PC-9 (cell line): ENCODE data around the gene INTS3. TPM values are rescaled to one million over a fixed set of nuclear protein-coding genes. Genes with fewer than 3 reads are reported as not detected.
A peak's percentile ranks its signal among the peaks of the same experiment; 100 is the strongest.

Experiments used
- BruUV-seq: library from RNA; stranded (reverse); fragments of 400-500 nt; replicated peaks from 2 replicates; lab custom pipeline; 2021; lab: Mats Ljungman, UMichigan
- CTCF ChIA-PET: fragments of 300-600 bp; sonication (Branson Sonifier 250); formaldehyde crosslinking; loops from one replicate; lab custom pipeline; 2022; ENCODE audit warnings: antibody characterized with exemption; lab: Charles Lee
- POLR2A ChIA-PET: fragments of 300-600 bp; sonication (Branson Sonifier 250); formaldehyde crosslinking; loops from one replicate; lab custom pipeline; 2022; ENCODE audit warnings: antibody characterized with exemption; ENCODE audit not compliant: unreplicated experiment; lab: Charles Lee
- DNase-seq, 2 experiments: peaks; one replicate each; pipeline versions ENCODE4 v3.0.0 to v3.0.0-alpha.2; 2015 to 2022; ENCODE audit warnings: mixed read lengths in 1 of 2
- H2AFZ ChIP-seq: fragments of 200-600 bp; sonication (generic); 2 replicates; pipeline ENCODE4 v1.8.1; 2017; ENCODE audit warnings: antibody characterized with exemption
- H3F3A ChIP-seq: fragments of 200-600 bp; sonication (generic); 2 replicates; pipeline ENCODE4 v1.8.1; 2017; ENCODE audit warnings: antibody characterized with exemption, mild to moderate bottlenecking, low read depth; ENCODE audit not compliant: insufficient read depth
- H3K27ac ChIP-seq: fragments of 200-600 bp; sonication (generic); 2 replicates; pipeline ENCODE4 v1.6.1; 2016; ENCODE audit warnings: mixed run types
- H3K27me3 ChIP-seq: fragments of 200-600 bp; sonication (generic); 2 replicates; pipeline ENCODE4 v1.6.1; 2016; ENCODE audit warnings: low read depth, mixed run types; ENCODE audit not compliant: insufficient read depth
- H3K36me3 ChIP-seq: fragments of 200-600 bp; sonication (generic); 2 replicates; pipeline ENCODE4 v1.6.1; 2016; ENCODE audit warnings: low read depth, mixed run types
- H3K4me1 ChIP-seq: fragments of 200-600 bp; sonication (generic); replicated peaks from 2 replicates; pipeline ENCODE4 v1.6.1; 2016; ENCODE audit warnings: mixed run types; ENCODE audit not compliant: insufficient read depth
- H3K4me2 ChIP-seq: fragments of 200-600 bp; sonication (generic); 2 replicates; pipeline ENCODE4 v1.6.1; 2017; ENCODE audit warnings: mixed run types
- H3K4me3 ChIP-seq: fragments of 200-600 bp; sonication (generic); 2 replicates; pipeline ENCODE4 v1.6.1; 2016; ENCODE audit warnings: mixed run types
- H3K79me2 ChIP-seq: fragments of 200-600 bp; sonication (generic); 2 replicates; pipeline ENCODE4 v1.6.1; 2017; ENCODE audit warnings: low read depth, mixed run types
- H3K9me2 ChIP-seq: fragments of 200-600 bp; sonication (generic); 2 replicates; pipeline ENCODE4 v1.8.1; 2017; ENCODE audit warnings: mild to moderate bottlenecking; ENCODE audit not compliant: insufficient read depth
- H3K9me3 ChIP-seq: fragments of 200-600 bp; sonication (generic); 2 replicates; pipeline ENCODE4 v1.8.1; 2016; ENCODE audit warnings: low read depth; ENCODE audit not compliant: insufficient read depth
- H4K20me1 ChIP-seq: fragments of 200-600 bp; sonication (generic); 2 replicates; pipeline ENCODE4 v1.8.1; 2017; ENCODE audit not compliant: insufficient read depth
- EZH2 ChIP-seq: fragments of 200-600 bp; sonication (generic); IDR thresholded peaks from 2 replicates; pipeline ENCODE4 v1.8.0; 2017; ENCODE audit warnings: antibody characterized with exemption, low read depth
- intact Hi-C: fragments of 100-400 bp; cut with micrococcal nuclease; formaldehyde crosslinking; loops from one replicate; pipeline ENCODE4 v1.10.0; 2022; ENCODE audit not compliant: unreplicated experiment
- total RNA-seq: library from RNA; stranded (reverse); gene quantifications from 2 replicates; pipeline ENCODE4 v1.2.3, GENCODE V29; 2021
- TF ChIP-seq, protein P1 (sequence below): fragments of 200-600 bp; sonication (generic); conservative IDR thresholded peaks from 2 replicates; pipeline ENCODE4 v1.6.1; 2017; ENCODE audit warnings: mixed run types, antibody characterized with exemption, mild to moderate bottlenecking, moderate library complexity

Gene INTS3
- total RNA-seq, 1 experiment from 2014 or later, result 91.7 TPM

DNA sequence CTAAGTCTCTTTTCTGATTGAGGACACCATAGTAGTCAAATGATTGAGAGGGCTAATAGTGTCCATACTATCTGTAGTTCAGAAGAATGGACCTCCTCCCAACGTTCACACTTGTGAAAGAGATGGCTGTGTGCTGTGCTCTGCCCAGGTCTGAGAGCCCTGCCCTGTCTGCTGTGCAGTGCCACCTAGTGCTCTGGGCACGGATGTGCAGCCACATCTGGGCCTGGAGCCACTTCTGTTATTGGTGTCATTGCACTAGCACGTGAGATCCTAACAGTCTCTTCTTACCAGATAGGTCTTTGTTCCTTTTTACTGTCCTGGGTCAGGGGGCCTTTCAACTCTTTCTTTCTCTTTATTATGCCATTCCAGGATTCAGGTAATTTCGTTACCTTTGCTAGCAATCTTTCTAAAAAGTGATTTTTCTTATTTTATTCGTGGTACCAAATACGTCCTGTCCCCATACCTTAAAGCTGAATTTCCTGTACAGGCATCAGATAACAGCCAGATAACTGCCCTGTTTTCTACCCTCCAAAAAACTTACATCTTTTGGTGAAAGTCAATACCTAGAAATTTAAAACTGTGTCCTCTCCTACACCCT, 21.7 kb downstream of the INTS3 start:
- DNase-seq, result peak; percentile 66 to 73
- H3K36me3 ChIP-seq, result peaks cover 44% of the 10 kb centered on the region
- TF ChIP-seq, protein P1, sequence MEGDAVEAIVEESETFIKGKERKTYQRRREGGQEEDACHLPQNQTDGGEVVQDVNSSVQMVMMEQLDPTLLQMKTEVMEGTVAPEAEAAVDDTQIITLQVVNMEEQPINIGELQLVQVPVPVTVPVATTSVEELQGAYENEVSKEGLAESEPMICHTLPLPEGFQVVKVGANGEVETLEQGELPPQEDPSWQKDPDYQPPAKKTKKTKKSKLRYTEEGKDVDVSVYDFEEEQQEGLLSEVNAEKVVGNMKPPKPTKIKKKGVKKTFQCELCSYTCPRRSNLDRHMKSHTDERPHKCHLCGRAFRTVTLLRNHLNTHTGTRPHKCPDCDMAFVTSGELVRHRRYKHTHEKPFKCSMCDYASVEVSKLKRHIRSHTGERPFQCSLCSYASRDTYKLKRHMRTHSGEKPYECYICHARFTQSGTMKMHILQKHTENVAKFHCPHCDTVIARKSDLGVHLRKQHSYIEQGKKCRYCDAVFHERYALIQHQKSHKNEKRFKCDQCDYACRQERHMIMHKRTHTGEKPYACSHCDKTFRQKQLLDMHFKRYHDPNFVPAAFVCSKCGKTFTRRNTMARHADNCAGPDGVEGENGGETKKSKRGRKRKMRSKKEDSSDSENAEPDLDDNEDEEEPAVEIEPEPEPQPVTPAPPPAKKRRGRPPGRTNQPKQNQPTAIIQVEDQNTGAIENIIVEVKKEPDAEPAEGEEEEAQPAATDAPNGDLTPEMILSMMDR, result peak; percentile 94
- TF ChIP-seq EZH2, result no peak
- H3K79me2 ChIP-seq, result no peaks in the 10 kb centered on the region
- no peaks in the 10 kb centered on the region for H4K20me1 ChIP-seq
- H3F3A ChIP-seq, result peaks cover 13% of the 10 kb centered on the region
- H3K4me2 ChIP-seq, result no peak overlapping the region
- H3K9me2 ChIP-seq, result no peaks in the 10 kb centered on the region
- ChIA-PET POLR2A (no interaction called here), CTCF (no interaction called here)
- no TSS peak for BruUV-seq
- H3K4me3 ChIP-seq, result no peak overlapping the region
- H2AFZ ChIP-seq, result no peak overlapping the region
- intact Hi-C loops, result loop anchor here (1.0 kb wide), 6 partner anchors 72 to 394 kb away; partner anchors contain the start of gene RAB13
- no peak overlapping the region for H3K27ac ChIP-seq
- no peaks in the 10 kb centered on the region for H3K4me1 ChIP-seq
- H3K27me3 ChIP-seq, result no peaks in the 10 kb centered on the region
- no peaks in the 10 kb centered on the region for H3K9me3 ChIP-seq

DNA sequence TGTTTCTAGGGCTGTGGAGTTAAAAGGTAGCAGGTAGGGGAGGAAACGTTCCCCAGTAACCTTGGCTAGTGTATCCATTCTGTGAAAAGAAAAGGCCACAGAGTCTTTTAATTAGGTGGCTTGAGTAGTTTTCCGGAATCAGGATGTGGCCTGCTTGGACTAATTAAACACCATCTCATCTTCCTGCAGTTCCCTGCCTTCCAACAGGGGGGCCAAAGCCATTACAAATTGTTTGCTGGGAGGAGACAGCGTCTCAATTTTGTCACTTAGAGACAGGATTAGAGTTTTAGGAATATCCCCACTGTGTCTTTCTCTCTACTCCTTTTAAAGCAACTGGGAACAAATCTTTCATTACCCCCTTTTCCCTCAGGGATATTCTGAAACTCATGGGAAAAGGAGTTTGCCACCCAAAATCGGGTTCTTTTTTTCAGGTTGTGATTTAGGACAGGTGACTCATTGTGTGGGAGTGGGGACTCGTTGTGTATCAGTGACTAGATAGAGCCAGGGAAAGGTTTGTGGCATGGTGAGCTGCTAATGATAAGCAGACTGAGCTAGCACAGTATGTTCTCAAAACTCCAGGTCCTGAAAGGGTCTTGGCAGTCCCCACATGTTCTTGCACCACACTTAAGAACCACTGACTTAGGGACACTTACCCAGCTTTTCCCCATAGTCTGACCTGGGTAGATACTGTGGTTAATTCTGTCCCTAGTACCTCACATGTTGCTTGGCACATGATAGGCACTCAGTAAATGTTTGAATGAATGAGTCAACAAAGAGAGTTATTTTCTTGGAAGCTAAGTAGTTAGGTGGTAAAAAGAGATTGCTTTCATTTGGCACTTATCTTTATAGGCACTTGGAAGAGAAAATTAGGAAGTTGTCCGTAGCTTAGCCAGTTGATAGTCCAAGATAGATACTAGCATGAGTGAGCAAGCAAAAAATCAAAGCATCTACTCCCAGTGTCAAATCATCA, 22.5 kb downstream of the INTS3 start:
- ChIA-PET POLR2A (no interaction called here), CTCF (no interaction called here)
- Histone ChIP-seq H3K79me2 (no peaks in the 10 kb centered on the region), H3K27ac (no peak overlapping the region), H3K4me1 (no peaks in the 10 kb centered on the region), H3K27me3 (no peaks in the 10 kb centered on the region), H3K9me3 (no peaks in the 10 kb centered on the region), H4K20me1 (no peaks in the 10 kb centered on the region), H3K9me2 (no peaks in the 10 kb centered on the region), H3F3A (peaks cover 13% of the 10 kb centered on the region), H3K36me3 (peaks cover 52% of the 10 kb centered on the region), H2AFZ (no peak overlapping the region), H3K4me3 (no peak overlapping the region), H3K4me2 (no peak overlapping the region)
- TF ChIP-seq EZH2, result no peak
- TF ChIP-seq, protein P1, result no peak
- BruUV-seq, result no TSS peak
- intact Hi-C loops, result no loop called here
- DNase-seq, result no peak

DNA sequence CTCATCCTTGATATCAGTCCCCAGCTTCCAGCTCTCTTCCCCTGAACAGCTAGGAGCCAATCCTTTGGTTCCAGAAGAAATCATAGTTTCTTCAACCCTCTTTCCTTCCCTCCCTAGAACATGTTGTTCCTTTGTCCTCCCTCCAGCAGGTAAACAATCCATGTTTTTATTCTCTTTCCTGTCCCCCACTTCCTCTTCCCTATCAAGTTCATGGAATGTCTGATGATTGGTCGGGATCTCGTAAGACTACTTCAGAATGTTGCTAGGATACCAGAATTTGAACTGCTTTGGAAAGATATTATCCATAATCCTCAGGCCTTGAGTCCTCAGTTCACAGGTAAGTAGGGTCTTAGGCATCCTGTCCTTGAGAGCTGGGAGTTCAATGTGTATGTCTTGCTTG, 24.2 kb downstream of the INTS3 start:
- ChIA-PET CTCF (no interaction called here), POLR2A (no interaction called here)
- no TSS peak for BruUV-seq

More for the DNA sequence above, 24.2 kb downstream of the INTS3 start:
- no peak for TF ChIP-seq EZH2
- TF ChIP-seq, protein P1, result no peak
- DNase-seq, result no peak
- Histone ChIP-seq H3K27ac (no peak overlapping the region), H3K79me2 (no peaks in the 10 kb centered on the region), H3K36me3 (peaks cover 54% of the 10 kb centered on the region), H2AFZ (no peak overlapping the region), H3K4me3 (no peak overlapping the region), H3K27me3 (no peaks in the 10 kb centered on the region), H3K9me2 (no peaks in the 10 kb centered on the region), H3F3A (peaks cover 13% of the 10 kb centered on the region), H3K4me2 (no peak overlapping the region), H3K4me1 (no peaks in the 10 kb centered on the region), H3K9me3 (no peaks in the 10 kb centered on the region), H4K20me1 (no peaks in the 10 kb centered on the region)
- intact Hi-C loops, result no loop called here
